SKM-1 treated with dmso at 0.1 percent for 144 hours (cell line): ENCODE results near the gene DLX2.
"Not testable (repeated sequence)": the region's sequence is repeated elsewhere in the genome, so short reads cannot be mapped to it uniquely, and the experiment has no call there.

Experiments
- DNase-seq: peaks from one replicate; lab custom pipeline; 2025; ENCODE audit not compliant: unreplicated experiment; lab: John Stamatoyannopoulos, UW

DLX2 gene

DNA sequence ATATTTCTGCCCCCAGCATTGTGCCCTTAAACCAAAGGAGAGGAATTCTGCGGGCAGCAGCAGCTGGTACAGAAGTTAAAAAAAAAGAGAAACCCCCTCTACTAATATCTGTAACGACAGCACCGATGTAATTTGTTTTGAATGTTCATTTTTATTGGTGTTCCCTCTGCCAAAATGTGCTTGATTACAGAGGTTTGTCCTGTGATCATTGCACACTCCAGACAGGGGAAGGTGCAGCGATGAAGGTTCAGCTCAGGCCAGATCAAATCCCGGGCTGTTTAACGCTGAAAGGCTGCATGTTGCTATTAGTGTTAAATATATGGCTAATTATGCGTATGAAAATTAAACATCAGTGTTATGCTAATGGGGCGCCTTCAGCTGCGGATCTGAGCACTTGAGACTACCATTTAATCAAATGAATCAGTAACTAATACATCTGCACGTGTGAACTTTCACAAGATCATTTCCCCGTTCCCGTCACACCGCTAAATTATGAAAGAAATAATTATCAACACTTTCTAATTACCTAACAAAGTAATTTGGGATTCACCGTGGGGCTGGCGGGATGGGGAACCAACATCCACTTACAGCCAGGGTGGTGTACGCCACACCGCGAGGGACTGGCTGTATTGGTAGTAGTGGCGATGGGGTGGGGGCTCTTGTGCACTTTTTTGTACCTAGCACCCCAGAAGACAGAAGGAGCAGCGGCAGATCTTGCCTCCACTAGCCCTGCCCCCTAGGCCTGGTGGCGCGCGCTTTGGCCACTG lies 18.9 kb downstream of the DLX2 start:
- DNase-seq: no peak

DNA sequence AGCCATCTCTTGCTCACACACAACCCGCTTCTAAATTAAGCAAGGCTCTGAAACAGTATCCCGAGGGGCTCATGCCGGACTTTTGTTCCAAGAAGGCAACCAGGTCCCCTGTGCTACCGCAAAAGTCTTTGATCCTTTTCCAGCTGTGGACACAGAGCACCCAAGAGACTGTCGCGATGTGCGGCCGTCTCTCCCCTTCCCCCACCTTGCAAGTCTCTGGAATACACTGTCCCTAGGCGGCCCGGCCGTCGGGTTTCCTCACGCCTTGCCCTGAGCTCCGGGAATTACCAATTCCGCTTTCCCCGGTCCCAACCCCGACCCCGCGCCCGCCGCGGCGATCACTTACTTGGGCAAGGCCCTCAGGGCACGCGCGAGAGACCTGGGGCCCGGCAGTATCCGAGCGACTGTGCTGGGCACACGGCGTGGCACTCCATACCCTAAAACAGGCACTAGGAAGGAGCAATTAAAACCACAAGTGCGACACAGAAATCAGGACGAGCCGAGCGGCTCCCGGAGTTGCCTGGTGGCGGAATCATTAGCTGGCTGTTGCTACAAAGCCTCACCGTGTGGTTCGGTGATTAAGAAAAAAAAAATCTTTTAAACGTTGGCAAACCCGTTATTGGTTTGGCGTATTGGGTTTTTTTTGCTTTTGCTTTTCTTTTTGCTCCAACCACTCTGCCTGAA lies 19.6 kb downstream of the DLX2 start:
- no peak for DNase-seq

DNA sequence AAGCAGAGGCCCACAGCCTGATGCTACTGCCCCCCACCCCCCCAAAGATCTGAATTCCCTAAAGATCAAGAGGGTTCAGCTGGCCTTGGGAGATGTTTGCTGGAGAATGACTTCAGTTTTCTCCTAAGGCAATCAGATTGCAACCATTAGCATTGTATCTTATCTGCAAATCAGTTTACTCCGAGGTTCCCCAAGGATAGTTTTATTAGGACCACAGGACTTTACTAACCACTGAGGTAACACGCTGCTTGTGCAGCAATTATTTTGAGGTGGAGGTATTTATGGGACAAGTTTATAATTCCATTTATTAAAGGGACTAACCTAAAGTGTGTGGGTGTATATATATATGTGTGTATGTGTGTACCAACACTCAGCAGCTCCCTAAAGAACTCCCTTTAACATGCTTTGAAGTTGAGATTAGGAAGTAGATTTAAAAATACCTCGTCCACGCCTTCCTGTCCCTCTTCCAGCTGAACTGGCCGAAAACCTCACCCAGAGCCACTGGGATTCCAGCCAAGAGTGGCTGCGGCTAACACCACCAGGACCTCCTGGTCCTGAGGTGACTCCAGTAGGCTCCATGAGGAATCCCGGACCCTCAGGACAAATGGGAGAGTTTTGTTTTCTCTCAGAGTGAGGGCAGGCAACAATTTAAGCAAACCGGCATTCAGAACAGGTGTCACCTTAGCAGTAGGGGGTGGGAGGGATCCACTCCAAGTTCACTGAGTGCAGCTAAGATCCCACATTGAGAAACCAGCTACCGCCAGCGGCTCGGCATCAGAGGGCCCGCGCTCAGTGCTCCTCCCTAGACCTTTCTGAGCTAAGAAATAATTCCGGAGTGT lies 20.4 kb downstream of the DLX2 start:
- no peak for DNase-seq

DNA sequence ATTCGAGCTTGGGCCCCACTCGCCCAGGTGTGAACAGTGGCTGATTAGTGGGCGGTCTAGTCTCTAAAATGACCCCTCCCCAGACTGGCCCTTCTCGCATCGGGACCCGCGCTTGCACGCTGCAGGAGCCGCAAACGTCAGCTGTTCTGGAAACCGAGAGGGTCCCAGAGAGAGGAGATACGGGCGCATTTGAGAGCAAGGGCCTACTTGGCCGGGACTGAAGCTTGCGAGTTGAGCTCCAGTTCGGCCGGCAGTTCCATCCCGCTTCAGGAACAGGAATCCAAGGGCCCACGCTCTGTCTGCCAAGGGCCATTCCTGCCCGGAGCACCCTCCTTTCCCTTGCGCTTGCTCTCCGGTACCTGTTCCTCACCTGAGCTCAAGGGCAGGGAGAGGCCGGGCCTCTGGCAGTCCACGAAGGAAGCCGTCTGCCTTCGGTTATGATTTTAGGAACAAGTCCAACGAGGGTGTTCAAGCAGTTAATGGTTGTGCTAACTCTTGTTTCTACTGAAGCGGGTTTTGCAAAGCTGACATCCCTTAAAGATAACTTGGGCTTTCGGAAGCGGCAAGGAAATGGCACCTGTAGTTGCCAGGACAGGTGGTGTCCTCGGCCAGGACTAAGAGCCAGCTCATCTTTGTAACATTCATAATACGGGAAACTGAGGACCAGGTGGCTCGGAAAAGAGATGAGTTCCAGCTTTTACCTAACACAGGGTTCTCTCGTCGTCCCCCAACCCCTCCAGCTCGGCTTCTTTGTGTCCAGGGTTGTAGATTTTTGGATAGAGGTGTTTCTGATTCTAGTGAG lies 21.3 kb downstream of the DLX2 start:
- DNase-seq: no peak

DNA sequence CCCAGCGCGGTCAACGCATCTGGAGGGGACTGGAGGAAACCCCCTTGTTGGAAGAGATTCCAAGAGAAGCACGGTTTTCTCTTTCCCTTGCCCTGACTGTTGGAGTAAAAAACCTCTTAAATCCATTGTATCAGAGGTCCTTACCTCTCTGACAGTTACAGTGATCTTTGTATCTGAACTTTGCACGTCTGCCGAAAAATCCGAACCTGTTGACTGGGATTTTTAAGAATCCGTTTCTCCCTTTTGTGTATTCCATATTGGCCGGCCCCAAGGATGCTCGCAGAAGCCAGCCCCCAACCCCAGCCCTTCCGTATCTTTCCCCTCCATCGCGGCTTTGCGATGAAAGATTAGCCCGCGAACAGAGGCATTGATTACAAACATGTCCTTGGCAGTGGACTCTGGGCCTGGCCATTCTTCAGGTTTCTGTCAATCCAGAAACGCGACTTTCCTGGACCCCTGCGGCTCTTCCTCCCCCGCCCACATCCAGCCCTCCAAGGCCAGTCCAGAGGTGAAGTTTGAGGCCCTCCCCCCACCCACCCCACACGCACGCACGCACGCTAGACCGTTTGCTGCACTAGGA lies 22.0 kb downstream of the DLX2 start:
- no peak for DNase-seq

DNA sequence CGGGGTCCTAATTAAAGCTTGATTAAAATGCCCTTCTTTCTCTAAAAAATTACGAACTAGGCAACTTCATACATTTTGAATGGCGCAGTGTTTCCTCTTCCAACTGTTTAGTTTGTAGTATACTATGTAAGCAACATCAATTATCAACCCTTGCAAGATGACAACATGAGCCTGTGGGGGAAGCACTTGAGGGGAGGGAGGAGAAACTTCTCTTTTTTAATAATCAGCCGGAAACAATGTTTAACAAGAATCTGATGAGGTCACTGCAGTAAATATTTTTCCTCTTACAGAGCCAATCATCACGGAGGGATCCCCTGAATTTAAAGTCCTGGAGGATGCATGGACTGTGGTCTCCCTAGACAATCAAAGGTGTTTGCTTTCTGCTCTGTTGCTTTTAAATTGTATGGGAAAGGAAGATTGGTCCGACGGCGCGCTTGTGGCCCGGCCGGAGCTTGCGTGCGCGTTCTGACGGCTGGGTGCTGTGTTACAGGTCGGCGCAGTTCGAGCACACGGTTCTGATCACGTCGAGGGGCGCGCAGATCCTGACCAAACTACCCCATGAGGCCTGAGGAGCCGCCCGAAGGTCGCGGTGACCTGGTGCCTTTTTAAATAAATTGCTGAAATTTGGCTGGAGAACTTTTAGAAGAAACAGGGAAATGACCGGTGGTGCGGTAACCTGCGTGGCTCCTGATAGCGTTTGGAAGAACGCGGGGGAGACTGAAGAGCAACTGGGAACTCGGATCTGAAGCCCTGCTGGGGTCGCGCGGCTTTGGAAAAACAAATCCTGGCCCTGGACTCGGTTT lies 22.7 kb downstream of the DLX2 start:
- DNase-seq: no peak

DNA sequence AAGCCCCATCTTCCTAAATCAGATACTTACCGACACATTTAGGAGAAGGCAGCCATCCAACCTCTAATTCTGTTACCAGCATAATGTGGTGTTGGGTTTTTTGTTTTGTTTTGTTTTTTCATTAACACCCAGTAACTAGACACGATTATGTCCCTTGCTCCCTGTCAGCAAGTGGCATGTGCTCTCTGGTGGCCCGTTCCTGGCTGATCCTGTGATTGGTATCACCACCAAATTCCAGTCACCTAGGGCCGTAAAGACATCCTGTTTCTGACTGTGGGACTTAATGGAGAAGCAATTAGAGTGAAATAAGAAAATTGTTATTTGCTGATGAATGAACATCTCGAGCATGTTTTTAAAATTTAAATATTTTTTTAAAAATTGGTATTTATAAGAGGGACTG lies 23.3 kb downstream of the DLX2 start:
- DNase-seq: no peak

DNA sequence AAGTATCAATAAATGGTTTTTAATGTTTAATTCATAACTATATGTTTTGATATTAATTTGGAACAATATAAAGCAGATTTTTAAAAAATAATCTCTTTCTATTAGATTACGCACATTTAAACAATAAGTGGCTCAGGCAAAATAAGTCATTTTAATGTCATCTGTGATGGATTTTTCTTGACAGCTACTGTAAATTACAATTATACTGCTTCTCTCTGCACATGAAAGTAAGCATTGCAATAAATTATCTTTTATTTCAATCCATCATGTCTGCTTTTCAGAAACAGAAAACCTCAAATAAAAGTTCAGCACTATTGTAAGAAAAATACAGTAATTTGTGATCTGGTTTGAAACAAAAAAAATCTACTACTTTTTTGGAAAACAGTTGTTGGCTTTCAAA lies 28.4 kb downstream of the DLX2 start:
- DNase-seq: no peak

DNA sequence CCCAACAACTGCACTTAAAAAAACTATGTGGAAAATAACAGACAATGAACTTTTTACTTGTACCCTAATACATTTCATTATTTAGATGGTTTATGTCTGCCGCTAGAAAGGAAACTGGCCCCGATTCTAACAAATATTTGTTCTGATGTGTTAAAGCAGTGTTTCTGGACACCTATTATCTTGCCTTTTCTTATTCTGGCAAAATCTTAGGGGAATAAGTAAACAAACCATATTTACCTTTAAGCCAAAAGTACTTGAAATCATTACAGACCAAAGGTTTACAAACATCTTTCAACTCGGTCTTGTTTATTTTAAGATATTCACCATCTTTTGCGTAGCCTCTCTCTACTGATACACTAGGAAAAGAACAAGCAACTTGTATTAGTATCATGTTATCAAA lies 29.2 kb downstream of the DLX2 start:
- no peak for DNase-seq

DNA sequence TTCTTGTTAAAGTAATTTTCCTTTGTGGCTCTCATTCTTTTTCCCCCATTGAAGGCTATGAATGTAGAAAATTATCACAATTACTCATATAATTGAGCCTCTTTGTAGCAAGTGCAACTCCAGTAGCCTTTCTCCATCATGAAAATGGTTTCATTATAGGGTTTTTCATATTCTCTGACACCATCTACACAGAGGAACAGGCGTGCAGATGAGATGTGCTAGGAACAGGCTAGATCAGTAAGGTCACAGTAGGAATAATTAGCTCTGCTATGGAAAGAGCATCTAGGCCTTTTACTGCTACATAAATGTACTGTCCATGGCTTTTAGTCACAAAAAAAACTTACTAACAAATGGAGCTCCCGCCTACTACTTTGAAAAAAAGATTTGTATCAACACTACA lies 30.0 kb downstream of the DLX2 start:
- DNase-seq: no peak

DNA sequence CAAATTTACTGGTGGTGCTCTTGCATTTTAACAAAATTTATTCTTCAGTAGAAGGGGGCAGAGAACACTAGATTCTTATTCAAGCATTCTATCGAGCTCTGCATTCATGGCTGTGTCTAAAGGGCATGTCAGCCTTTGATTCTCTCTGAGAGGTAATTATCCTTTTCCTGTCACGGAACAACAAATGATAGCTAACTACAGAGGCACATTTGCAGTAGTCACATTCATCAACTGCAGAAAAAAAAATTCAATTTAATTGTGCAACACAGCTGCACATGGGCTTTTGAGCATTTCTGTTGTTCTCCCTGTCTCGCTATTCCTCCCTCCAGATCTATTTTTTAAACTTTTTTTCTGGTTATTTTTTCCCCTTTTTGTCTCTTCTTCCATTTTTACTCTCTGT lies 30.4 kb downstream of the DLX2 start:
- no peak for DNase-seq

DNA sequence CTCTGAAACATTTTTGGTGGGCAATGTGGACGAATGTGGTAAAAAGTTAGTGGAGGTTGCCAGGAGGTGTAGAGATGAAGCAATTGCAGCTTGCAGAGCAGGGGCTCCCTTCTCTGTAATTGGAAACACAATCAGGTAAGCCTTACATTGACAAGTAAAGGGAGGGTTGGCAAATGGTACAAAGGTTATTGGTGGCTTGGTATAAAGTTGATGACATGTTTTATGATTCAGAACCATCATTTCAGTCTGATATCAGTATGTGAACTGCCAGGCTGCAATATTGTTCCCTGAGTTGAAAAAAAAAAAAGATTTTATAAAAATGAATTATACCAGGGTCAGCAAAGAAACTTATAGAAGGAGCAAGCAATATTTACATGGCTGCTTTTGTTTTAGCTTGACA lies 31.8 kb downstream of the DLX2 start:
- no peak for DNase-seq

DNA sequence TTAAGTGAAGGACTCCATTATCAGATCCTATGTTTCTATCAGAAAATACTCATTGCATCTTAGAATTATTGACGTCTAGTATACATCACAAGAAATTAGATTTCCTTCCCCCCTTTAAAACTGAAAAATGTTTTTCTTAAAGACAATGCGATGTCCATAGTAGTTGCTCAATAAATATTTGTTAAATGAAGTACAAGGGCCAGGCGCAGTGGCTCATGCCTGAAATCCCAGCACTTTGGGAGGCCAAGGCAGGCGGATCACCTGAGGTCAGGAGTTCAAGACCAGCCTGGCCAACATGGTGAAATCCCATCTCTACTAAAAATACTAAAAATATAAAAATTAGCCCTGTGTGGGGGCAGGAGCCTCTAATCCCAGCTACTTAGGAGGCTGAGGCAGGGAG lies 34.8 kb downstream of the DLX2 start:
- not testable (repeated sequence) for DNase-seq

DNA sequence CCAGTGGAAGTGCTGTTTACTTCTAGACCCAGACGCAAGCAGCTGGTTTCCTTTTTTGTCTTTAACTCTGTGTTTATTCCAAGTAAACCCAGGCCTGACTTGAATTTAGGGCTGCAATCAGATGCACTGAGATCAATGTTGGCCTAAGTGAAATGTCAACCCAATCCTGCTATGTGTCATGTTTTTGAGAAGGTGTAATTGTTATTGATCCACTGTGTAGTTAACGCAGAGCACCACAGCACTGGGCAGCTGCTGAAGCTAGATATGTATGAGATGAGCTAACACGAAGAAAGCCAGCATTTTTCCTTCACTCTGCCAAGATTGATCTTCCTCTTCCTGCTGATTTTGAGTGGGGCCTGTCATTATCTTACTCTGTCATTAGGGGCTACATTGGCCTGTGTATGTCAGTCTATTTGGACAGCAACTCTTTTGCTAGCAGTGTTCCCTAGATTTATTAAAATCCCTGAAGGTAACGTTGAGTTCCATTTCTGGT lies 36.3 kb downstream of the DLX2 start:
- DNase-seq: no peak

DNA sequence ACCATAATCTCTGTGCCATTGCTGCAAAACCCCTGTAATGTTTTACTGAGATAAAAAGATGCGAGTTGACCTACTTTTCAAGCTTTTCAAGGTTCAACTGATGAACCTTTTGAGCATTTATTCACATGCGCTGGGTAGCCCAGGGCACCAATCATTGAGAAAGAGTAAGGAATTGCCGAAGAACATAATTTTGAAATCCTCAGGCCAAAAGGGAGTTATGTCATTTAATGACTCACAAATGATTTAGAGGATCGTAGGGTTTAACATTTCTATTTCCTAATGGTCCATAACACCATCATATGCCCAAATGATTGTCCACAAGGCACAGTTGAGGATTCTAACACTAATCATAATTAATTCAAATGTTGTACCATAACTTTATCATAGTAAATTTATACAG lies 37.6 kb downstream of the DLX2 start:
- DNase-seq: no peak

DNA sequence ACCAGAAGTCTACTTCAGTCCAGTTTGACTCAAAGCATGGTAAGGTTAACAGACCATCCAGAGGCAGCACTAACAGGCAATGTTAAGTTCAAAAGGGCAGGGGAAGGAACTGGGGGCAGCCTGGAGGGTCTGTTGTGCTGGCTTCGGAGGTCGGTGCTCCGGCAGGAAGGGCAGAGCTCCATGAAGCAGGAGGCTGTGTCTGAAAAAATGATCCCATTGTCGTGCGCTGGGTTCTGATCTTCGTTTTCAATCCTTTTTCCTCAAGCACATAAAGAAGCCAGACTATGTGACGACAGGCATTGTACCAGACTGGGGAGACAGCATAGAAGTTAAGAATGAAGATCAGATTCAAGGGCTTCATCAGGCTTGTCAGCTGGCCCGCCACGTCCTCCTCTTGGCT lies 39.3 kb downstream of the DLX2 start:
- DNase-seq: no peak

DNA sequence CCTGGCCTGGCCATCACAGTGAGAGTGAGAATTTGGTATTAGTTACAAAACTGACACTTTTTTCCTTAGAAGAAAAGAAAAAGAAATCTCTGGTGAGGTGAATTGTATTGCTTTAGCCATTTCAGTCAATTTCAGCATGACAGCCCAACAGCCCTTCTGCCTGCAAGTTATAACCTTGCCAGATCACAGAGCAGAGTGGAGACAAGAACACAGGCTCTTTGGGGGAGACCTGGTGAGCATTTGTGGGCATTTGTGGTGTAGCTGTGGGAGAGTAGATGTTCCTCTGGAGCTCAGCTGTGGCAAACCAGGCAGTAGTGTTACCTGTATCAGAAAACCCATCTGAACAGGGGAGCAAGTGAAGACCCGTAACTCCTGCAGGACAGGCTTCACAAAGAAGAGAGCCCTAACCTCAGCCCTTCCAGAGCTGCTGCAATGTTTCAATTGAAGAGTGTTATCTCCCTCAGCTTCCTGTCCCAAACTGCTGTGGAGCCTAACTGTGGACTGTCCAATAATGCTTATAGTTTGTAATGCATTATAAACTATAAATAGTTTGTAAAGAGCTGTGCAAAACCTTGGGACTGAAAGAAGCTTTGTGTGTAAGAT lies 40.2 kb downstream of the DLX2 start:
- DNase-seq: no peak

DNA sequence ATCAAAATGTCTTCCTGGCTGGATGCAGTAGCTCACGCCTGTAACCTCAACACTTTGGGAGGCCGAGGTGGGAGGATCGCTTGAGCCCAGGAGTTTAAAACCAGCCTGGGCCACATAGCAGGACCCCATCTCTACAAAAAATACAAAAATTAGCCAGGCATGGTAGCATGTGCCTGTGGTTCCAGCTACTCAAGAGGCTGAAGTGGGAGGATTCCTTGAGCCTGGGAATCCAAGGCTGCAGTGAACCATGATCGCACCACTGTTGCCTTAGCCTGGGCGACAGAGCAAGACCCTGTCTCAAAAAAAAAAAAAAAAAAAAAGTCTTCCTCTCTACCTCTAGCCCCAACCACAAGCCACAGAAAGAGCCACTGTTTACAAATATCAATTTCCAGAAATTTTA lies 42.6 kb downstream of the DLX2 start:
- DNase-seq: not testable (repeated sequence)

DNA sequence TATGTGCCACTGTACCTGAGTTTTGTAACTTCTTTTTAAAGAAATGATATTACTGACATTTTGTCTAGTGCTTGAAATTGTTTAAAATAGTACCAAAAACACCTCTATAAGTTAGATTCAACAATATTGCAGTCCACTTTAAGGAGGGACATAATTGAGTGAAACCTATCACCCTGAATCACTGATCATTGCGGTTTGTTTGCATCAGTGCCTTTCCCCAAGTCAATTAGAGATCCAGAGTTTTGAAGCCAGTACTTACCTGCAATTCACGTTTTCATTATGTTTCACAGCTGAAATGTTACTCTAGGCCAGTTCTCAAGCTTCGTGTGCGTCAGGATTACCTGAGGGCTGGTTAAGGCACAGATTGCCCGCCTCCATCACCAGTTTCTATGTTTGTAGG lies 44.0 kb downstream of the DLX2 start:
- no peak for DNase-seq
